GM18526 (cell line): Measurements from ENCODE around the gene DCANP1.

ENCODE experiments used
- POLR2A ChIP-seq: IDR thresholded peaks from 3 replicates; pipeline ENCODE4 v1.6.1; 2011; ENCODE audit not compliant: insufficient read length; ENCODE audit errors: extremely low read depth

The DCANP1 gene

DNA sequence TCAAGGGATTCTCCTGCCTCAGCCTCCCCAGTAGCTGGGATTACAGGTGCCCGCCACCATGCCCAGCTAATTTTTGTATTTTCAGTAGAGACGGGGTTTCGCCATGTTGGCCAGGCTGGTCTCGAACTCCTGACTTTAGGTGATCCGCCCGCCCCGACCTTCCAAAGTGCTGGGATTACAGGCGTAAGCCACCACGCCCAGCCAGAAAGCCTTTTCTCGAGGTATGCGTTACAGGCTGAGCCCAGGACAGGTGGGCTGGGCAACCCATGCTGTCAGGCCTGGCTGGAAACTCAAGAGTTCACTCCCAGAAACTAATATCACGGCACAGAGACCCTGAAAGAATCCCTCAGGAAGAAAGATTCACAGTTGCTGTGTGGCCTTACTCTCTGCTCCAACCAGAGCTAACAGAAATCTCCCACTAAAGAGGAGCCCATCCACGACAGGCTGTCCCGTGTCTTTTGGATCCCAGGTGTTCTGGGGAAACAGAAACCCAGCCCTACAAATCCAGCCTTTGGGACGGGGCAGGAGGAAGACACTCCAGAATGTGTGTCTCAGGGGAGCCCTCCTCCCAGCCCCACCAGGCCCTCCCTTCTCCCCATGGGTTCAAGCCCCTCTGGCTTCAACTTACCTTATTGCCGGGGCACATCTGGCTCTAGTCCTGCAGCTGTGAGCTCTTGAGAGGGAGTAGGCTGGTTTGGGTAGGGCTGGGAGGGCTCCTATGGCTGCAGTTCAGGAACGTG lies 4.6 kb upstream of the DCANP1 start:
- no peak for TF ChIP-seq POLR2A

DNA sequence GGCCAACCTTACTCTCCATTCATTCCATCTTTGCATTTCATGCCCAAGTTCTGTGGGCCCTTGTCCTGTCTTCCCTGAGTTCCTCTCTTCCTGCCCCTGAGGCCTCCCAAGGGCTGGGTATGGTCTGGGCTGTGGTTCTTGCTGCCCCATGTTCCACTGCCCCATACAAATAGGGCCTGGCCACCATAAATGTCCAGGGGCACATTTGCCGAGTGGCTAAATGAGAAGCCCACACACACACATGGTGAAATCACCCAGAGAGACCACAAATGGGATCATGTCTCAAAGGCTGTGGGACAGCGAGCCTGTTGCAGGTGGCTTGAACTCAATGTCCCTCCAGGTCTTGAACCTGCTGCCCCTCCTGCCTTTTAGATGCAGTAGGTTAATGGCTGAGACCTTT lies 3.8 kb upstream of the DCANP1 start:
- TF ChIP-seq POLR2A, result no peak

DNA sequence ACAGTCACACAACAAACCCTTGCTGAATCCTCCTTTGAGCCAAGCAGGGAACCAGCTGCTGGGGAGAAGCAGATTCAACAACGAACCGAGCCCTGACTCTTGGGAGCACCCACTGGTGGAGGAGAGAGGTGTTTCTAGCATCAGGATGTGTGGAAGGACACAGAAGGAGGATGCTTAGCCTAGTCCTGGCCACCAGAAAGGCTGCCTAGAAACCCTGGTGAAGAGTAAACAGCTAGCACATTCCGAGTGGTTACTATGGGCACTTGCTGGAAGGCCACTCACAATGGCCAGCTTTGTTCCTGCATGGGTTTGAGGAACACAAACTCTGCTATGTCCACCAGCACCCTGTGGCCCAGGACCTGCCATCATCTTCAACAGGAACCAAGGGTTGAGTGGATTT lies 3.2 kb upstream of the DCANP1 start:
- TF ChIP-seq POLR2A, result no peak

DNA sequence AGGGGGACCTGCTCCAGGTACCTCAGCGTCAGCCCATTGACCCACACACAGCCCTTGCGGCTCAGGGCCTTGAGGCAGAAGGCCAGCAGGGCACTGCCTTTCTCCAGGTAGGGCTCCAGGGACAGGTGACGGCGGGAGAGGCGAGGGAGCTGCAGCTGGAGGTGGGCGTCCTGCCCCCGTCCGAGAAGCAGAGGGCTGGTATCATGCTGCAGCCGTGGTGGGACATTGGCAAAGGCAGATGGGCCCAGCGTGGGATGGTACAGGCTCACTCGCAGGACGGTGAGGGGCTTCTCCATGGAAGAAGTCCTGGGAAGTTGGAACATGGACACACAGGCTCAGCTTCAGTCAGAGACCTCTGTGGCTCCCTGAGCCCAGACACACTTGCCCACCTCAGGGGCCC lies 2.5 kb upstream of the DCANP1 start:
- no peak for TF ChIP-seq POLR2A

DNA sequence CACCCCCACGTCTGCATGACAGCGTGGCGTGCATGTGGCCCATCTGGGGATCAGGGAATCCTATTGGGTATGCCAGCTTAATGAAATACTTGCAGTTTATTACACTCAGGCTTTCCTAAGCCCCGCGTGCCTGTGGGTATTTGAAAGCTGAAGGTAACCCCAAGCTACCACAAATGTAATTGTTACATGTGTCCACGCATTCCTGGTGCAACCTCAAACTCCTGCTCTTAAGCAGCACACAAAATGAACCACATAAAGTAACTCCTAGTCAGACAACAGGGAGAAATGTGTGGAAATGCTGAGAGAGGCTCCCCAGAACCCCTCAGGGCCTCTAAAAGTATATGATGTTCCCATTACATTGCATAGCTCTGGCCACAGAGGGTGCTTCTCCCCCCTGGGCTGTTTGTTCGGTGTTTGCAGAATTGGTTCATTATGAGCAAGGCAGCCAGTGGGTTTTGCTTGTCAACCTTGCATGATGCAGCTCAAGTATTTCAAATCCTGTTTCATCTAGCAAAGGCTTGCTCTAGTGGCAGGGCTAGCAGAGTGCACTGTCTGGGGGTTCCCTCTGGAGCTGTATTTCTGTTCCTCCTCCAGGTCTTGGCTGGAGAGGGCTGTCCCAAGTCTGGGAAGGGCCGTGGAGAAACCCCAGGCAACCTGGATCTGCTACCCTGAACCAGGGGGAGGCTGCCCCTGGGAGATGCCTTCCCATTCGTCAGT lies 1.8 kb upstream of the DCANP1 start:
- TF ChIP-seq POLR2A, result no peak

DNA sequence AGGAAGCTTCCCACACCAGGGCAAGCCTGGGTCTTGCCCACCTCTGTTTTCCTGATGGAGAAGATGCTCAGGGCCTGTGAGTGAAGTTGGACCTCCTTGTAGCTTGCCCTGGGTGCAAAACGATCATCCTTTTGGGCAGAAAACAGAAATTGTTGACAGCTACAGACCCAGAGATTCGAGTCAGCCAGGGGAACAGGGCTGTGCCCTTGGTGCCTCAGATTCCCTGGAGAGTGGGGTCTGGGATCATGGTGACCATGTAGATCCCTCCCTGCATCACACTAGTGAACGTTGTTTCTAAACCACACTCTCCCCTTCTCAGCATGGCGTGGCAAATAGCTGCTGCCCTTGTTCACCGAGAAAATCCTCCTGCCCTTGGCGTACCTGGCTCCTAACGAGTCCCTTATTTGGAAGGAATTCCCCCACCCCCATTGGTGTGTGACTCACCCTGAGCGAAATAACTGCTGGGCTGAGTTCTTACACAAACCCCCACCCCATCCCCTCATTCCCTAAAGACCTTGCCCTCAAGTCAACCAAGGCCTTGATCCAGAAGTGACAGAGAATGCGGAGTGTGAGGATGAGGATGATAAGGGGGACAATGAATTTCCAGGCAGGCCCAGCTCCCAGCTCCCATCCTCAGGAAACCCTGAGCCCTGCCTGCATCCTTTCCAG lies 1.1 kb upstream of the DCANP1 start:
- TF ChIP-seq POLR2A, result no peak

DNA sequence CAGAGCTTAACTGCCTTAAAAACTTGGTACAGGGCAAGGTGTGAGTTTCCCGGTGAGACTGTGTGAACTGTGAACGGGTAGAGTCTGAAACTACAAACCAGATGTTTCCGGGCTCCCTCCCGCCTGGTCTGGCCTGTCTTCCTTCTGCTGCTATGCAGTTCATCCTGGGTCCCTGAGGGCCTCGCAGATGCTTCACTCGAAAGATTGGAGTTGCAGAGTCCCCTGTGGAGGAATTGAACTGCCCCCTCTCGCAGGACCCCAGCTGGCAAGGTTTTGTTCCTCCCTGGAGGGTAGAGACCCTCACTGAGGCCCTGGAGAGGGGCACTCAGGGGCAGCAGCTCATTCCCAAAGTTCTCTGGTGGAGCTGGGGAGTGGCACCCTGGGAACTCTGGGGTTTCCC lies 533 bp downstream of the DCANP1 start:
- TF ChIP-seq POLR2A, result no peak

DNA sequence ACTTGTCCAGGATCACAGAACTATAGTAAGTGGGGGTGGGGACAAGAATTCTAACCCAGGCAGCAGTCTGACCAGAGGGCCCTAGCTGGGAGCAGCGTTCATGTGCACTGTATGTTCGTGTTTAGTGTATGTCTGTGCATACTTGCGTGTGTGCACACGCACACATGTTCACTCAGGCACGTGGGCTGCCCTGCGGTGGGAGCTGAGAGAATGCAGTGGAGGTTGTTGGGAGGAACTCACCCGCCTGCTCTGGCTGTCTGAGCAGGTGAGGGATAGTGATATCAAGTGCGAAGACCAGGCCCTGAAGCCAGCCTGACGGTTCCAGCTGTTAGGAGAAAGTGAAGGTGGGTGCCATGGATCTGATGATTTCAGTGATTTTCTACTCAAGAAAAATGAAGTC lies 942 bp downstream of the DCANP1 start:
- no peak for TF ChIP-seq POLR2A

DNA sequence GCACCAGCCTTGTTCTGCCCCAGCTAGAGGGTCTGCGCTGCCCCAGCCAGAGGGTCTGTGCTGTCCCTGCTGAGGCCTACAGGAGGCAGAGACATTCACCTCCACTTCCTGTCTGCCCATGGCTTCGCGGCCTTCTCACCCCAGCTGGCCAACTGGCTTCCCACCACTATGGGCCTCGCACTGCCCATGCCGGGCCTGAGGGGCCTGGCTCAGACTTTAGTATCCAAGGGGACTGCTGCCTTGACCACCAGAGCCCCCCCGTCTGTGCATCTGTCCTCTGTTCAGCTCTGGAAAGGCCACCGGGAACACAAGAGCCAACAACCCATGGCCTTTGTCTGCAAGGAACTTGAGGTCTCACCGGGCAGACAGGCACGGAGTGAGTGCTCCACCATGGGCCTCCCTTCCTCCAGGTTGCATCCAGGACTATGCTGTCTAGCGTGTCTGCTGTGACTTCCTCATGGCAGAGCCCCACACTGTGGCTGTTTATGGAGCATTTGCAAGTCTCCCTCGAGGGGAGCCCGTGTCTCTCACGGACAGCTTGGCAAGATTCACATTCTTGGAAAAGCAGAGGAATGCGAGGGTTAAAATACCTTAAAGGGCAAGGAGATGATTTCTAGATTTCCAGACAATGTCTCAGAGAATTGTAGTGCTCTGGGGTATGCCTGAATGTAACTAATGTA lies 1.7 kb downstream of the DCANP1 start:
- no peak for TF ChIP-seq POLR2A

DNA sequence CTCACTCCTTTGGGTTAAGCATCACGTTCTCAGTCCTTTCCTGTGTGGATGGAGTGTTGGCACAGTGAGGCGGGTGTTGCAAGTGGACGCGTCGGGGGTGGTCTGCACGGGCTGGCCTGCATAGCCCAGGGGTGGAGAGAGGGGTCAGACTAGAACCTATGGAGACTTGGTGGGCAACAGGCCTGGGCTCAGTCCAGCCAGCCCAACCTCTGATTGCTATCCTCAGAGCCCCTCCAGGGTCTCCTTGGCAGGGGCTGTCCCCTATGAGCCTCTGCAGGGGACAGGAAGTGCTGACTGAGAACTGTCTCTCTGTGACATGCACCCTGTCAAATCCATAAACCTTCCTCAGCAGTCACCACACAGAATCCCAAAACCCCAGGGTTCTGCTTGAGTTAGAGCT lies 2.3 kb downstream of the DCANP1 start:
- TF ChIP-seq POLR2A, result no peak

DNA sequence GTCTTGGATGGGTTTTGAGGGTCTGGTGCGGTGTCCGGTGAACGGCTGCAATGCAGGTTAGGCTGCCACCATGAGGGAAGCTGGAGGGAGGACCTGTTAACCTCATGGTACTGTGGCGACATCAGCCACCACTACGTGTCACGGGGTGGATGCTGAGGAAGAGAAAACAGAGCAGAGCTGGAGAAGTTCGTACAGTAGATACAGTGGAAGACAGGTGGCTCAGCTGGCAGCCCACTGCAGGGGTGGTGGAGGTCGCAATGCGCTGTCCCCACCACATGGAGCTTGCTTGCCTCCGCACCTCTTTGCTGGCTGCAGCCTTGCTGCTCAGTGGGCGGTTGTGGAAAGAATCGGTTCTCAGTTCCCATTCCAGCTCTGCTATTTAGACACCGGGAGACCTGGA lies 2.8 kb downstream of the DCANP1 start:
- no peak for TF ChIP-seq POLR2A

DNA sequence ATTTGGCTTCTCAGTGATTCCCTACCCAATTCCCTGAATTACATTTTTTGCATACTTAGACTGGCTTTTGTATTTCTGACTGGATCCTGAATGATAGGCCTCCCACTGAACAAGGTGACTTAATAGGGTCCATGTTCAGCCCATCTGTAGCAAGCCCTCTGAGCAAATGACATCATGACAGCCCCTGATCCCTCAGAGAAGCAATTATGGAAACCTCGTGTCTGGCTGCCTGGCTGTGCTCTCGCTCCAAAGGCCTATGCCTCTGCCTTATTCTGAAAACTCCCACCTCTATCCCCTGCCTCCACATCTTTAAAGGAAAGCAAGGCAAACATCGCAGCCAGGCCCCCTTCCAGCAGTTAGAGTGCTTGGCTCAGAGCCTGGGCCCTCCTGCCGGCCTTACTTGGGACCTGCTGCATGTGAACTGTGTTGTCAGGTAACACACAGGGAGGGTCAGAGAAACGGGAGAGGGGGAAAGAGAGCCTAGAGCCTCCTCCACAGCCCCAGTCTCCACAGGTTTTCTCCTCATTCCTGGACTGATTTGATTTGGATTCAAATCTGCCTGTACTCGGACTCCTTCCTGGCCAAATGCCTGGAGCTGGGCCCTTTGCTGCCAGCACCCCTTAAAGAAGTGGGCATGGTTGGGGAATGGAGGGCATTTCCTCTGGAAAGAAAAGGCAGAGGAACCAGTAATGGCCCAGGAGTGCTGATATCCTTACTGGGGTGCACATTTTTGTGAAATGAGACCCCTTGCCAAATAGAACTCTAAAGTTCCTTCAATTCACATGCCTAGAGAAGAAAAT lies 3.8 kb downstream of the DCANP1 start:
- no peak for TF ChIP-seq POLR2A

DNA sequence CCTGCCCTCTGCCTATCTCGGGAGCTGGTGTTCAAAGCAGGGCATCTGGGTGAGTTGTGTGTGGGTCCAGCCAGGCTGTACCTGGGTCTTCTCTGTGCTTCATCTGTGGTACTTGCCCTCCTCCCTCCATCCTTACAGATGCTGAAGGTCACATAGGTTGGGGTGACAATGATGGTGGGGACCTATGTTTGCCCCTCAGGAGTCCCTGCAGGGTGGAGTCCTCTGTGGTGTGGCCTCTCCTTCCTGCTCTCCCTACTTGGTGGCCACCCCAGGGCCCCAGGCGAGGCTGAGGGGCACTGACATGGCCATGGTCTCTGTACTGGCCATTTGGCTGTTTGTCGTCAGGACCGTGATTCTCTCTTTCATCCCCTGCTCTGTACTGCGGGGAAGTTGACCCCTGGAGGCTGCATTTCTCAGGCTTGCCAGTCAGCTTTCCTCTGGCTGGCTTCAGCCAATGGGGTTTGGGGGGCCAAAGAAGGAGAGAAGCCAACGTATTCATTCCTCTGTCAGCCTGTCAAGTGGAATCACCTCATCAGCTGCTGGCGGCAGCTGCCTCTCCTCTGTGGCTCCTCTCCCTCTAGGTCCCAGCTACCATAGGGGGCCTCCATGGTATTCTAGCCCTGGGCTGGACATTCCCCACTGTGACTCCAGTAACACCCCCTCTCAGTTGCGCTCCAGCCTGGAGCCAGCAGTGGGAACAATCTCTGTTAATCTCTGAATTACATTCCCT lies 4.6 kb downstream of the DCANP1 start:
- no peak for TF ChIP-seq POLR2A

DNA sequence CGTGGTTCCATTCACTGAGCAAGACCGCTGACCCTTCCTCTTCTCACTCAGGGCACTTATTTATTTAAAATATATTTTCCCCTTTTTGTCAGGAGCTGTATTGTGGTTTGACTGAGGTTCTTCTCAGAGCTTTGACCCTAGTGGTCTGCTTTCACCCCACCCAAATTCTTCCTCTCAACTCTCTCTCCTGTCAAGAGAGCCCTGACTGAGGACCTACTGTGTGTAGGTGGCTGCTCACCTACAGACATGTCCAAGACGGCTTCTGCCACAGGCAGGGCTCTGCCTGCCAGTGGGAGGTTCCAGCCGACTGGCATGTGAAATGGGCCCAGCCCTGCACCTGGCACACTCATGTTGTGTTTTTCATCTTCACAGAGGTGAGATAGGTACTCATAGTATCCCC lies 5.2 kb downstream of the DCANP1 start:
- no peak for TF ChIP-seq POLR2A
